ENCODE results near the gene IL1R2.

GRCh38 chr2:102018823-102019445 lies 27.2 kb downstream of the IL1R2 start:
- no peak for TF ChIP-seq POLR2A (IDR thresholded peaks at IDR 0.05)
- TF ChIP-seq, protein P1, sequence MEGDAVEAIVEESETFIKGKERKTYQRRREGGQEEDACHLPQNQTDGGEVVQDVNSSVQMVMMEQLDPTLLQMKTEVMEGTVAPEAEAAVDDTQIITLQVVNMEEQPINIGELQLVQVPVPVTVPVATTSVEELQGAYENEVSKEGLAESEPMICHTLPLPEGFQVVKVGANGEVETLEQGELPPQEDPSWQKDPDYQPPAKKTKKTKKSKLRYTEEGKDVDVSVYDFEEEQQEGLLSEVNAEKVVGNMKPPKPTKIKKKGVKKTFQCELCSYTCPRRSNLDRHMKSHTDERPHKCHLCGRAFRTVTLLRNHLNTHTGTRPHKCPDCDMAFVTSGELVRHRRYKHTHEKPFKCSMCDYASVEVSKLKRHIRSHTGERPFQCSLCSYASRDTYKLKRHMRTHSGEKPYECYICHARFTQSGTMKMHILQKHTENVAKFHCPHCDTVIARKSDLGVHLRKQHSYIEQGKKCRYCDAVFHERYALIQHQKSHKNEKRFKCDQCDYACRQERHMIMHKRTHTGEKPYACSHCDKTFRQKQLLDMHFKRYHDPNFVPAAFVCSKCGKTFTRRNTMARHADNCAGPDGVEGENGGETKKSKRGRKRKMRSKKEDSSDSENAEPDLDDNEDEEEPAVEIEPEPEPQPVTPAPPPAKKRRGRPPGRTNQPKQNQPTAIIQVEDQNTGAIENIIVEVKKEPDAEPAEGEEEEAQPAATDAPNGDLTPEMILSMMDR (IDR thresholded peaks at IDR 0.05), result no peak
